Spleen (tissue), 13 donors: ENCODE results near the gene ALKBH4. TPM values are rescaled to one million over a fixed set of nuclear protein-coding genes. Genes with fewer than 3 reads are reported as not detected.
"Not testable (repeated sequence)": the region's sequence is repeated elsewhere in the genome, so short reads cannot be mapped to it uniquely, and the experiment has no call there.

Source experiments
- DNase-seq: peaks from one replicate; pipeline ENCODE4 v3.0.0-alpha.2; 2020
- H3K27ac ChIP-seq, 8 donors: fragments of 200-600 bp; sonication (generic) in 7 of 8; 1 replicate in 4 of 8; 2 replicates in 4 of 8; pipeline versions ENCODE4 v1.5.0 to v1.8.0; 2016 to 2021; ENCODE audit warnings: inconsistent platforms in 4 of 8, mild to moderate bottlenecking in 4 of 8, moderate library complexity in 1 of 8
- H3K27me3 ChIP-seq, 7 donors: fragments of 200-600 bp; sonication (generic) in 6 of 7; replicated peaks in 1 of 7; 1 replicate in 4 of 7; 2 replicates in 3 of 7; pipeline versions ENCODE4 v1.5.0 to v1.8.0; 2016 to 2021; ENCODE audit warnings: inconsistent platforms in 3 of 7, mild to moderate bottlenecking in 1 of 7
- H3K36me3 ChIP-seq, 6 donors: fragments of 200-600 bp; sonication (generic) in 5 of 6; 1 replicate in 4 of 6; 2 replicates in 2 of 6; pipeline versions ENCODE4 v1.5.0 to v1.8.0; 2016 to 2021; ENCODE audit warnings: inconsistent platforms in 2 of 6
- H3K4me1 ChIP-seq, 6 donors: fragments of 200-600 bp; sonication (generic) in 5 of 6; 1 replicate in 3 of 6; 2 replicates in 3 of 6; pipeline versions ENCODE4 v1.5.0 to v1.8.0; 2016 to 2021; ENCODE audit warnings: inconsistent platforms in 3 of 6
- H3K4me3 ChIP-seq, 8 donors: fragments of 200-600 bp; sonication (generic) in 7 of 8; 1 replicate in 4 of 8; 2 replicates in 4 of 8; pipeline versions ENCODE4 v1.5.0 to v1.8.0; 2016 to 2021; ENCODE audit warnings: inconsistent platforms in 4 of 8, mild to moderate bottlenecking in 4 of 8, moderate library complexity in 2 of 8
- H3K9me3 ChIP-seq, 8 donors: fragments of 200-600 bp; sonication (generic) in 7 of 8; 1 replicate in 4 of 8; 2 replicates in 4 of 8; pipeline versions ENCODE4 v1.5.0 to v1.8.0; 2016 to 2021; ENCODE audit warnings: inconsistent platforms in 4 of 8
- POLR2A ChIP-seq, 3 donors: fragments of 450-650 bp; IDR thresholded peaks; one replicate each; pipeline ENCODE4 v1.5.1; 2017; ENCODE audit warnings: antibody characterized with exemption in 3 of 3, mild to moderate bottlenecking in 1 of 3
- POLR2AphosphoS5 ChIP-seq, 3 donors: sonication (generic); formaldehyde crosslinking; IDR thresholded peaks; one replicate each; pipeline ENCODE4 v1.5.1; 2017; ENCODE audit warnings: antibody characterized with exemption in 3 of 3
- WGBS, 5 donors: extraction: QIAGEN DNeasy Blood & Tissue Kit in 3 of 5; methylation state at CpG; one replicate each; pipeline versions ENCODE4 v1.1.5 to v1.1.7; 2013 to 2018; 5-methylcytosine and 5-hydroxymethylcytosine counted together
- intact Hi-C: fragments of 100-400 bp; cut with DNase I; formaldehyde crosslinking; loops from one replicate; pipeline ENCODE4 v1.15.0; 2023; ENCODE audit warnings: low total_unique reads
- long read RNA-seq, 2 donors: transcript quantifications; one replicate each; lab custom pipeline, GENCODE V29; 2026
- polyA plus RNA-seq, 3 donors: library from polyadenylated mRNA; stranded (reverse); fragments of 200-250 nt; gene quantifications; one replicate each; pipeline ENCODE4 v1.2.1, GENCODE V29; 2013
- total RNA-seq, 7 donors: library from RNA; depleted of rRNA in 3 of 7; stranded (reverse); fragments of >200 nt in 3 of 7; fragmentation: NEBNext Ultra II Directional in 4 of 7; extraction: Animal tissue kit (Norgen Biotek cat#: 25700) in 4 of 7; gene quantifications; one replicate each; pipeline versions ENCODE4 v1.1.0 to v1.2.1, GENCODE V29; 2016 to 2021
- TF ChIP-seq, protein P1 (sequence below), 11 experiments: fragments of 200-600 bp in 7 of 11; fragments of 450-650 bp in 4 of 11; sonication (generic) in 4 of 11; IDR thresholded peaks in 8 of 11; conservative IDR thresholded peaks in 3 of 11; 1 replicate in 7 of 11; 2 replicates in 4 of 11; pipeline versions ENCODE4 v1.4.0 to v1.8.0; 2016 to 2021; ENCODE audit warnings: antibody characterized with exemption in 11 of 11, inconsistent platforms in 4 of 11, mild to moderate bottlenecking in 1 of 11
- donor health status: healthy with polysubstance abuse.
- donor health status: DM: no; HTN: no; CAD: no; lungs with moderate emphysema.
- donor health status: DM: no; HTN: no; CAD: no.
- donor health status: Bipolar disorder and iron deficiency.
- donor health status: healthy.
- donor health status: DM: no; HTN: no; CAD: no.
- donor health status: DM: yes; HTN: yes; CAD: no.

The ALKBH4 gene, protein sequence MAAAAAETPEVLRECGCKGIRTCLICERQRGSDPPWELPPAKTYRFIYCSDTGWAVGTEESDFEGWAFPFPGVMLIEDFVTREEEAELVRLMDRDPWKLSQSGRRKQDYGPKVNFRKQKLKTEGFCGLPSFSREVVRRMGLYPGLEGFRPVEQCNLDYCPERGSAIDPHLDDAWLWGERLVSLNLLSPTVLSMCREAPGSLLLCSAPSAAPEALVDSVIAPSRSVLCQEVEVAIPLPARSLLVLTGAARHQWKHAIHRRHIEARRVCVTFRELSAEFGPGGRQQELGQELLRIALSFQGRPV
- total RNA-seq (10 to 100 TPM in 6 of 7 donors, 1 to 10 TPM in 1; 9.6 to 15.1 (median 10.7) TPM), polyA plus RNA-seq (10 to 100 TPM in 1 of 3 donors, 1 to 10 TPM in 2; 9.0 to 11.1 (median 9.2) TPM)
- long read RNA-seq, donor 1, partial matches to known transcripts = 0 of 4 reads
- long read RNA-seq, donor 1, other reads (novel, unspliced or antisense) = 0 of 4 reads
- long read RNA-seq, donor 2, partial matches to known transcripts = 0 of 3 reads
- long read RNA-seq, donor 2, other reads (novel, unspliced or antisense) = 0 of 3 reads

DNA sequence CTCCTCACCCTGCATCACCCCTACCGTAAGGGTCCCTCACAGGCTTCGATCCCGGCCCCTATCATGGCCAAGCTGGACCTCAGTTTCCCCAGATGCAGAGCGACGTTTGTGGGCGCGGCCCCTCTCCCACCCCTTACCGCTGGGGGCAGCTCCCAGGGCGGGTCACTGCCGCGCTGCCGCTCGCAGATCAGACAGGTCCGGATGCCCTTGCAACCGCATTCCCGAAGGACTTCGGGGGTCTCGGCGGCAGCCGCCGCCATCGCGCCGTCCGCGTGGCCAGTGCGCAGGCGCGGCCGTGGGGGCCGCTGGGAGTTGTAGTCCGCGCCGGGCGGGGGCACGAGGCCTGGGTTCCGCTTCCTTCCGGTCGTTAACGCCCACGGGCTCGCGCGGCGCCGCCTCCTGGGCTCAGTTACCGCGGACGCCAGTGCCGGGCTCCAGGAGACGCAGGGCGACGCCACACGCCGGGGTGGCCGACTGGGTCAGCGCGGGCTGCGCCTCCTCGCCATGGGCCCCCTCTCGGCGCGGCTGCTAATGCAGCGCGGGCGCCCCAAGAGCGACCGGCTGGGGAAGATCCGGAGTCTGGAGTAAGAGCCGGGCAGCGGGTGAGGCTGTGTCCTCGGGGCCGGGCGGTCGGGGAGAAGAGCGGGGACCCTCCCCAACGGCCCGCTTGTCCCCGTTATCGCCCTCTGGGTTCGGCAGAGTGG, at the start of gene ALKBH4, which contains the start of gene LRWD1:
Gene ALKBH4 (minus strand): TSS at position 287 of the 704 bp plus-strand sequence. CDS start 27 bp downstream, at position 260.
Gene LRWD1 (plus strand): TSS at position 408 of the 704 bp plus-strand sequence. CDS start 97 bp downstream, at position 505.
- 0 to 1% (median 0%) methylated on average over 28 to 81 of the region's 81 CpGs for WGBS, 5 donors
- DNase-seq = peak; percentile 99
- no peaks in the 10 kb centered on the region for H3K27me3 ChIP-seq
- peaks cover 0 to 27% (median 16%) of the 10 kb centered on the region in 6 donors for H3K36me3 ChIP-seq
- intact Hi-C loops = no loop called here
- H3K27ac ChIP-seq = peak within 1 kb of the TSS; percentile 53 to 90 (median 84)
- no peaks in the 10 kb centered on the region for H3K9me3 ChIP-seq
- TF ChIP-seq POLR2AphosphoS5 (IDR thresholded peaks at IDR 0.05) = peak; percentile 92 to 93 (median 93)
- TF ChIP-seq, protein P1, sequence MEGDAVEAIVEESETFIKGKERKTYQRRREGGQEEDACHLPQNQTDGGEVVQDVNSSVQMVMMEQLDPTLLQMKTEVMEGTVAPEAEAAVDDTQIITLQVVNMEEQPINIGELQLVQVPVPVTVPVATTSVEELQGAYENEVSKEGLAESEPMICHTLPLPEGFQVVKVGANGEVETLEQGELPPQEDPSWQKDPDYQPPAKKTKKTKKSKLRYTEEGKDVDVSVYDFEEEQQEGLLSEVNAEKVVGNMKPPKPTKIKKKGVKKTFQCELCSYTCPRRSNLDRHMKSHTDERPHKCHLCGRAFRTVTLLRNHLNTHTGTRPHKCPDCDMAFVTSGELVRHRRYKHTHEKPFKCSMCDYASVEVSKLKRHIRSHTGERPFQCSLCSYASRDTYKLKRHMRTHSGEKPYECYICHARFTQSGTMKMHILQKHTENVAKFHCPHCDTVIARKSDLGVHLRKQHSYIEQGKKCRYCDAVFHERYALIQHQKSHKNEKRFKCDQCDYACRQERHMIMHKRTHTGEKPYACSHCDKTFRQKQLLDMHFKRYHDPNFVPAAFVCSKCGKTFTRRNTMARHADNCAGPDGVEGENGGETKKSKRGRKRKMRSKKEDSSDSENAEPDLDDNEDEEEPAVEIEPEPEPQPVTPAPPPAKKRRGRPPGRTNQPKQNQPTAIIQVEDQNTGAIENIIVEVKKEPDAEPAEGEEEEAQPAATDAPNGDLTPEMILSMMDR (IDR thresholded peaks at IDR 0.05 in 8 of 11, conservative IDR thresholded peaks at IDR 0.05 in 3 of 11) = peak in 9 of 11 experiments; percentile 9 to 69 (median 50)
- peak in 2 of 3 donors; percentile 45 to 47 for TF ChIP-seq POLR2A (IDR thresholded peaks at IDR 0.05)
- peaks cover 12 to 89% (median 36%) of the 10 kb centered on the region in 6 donors for H3K4me1 ChIP-seq
- H3K4me3 ChIP-seq = peak within 1 kb of the TSS; percentile 92 to 98 (median 94)

DNA sequence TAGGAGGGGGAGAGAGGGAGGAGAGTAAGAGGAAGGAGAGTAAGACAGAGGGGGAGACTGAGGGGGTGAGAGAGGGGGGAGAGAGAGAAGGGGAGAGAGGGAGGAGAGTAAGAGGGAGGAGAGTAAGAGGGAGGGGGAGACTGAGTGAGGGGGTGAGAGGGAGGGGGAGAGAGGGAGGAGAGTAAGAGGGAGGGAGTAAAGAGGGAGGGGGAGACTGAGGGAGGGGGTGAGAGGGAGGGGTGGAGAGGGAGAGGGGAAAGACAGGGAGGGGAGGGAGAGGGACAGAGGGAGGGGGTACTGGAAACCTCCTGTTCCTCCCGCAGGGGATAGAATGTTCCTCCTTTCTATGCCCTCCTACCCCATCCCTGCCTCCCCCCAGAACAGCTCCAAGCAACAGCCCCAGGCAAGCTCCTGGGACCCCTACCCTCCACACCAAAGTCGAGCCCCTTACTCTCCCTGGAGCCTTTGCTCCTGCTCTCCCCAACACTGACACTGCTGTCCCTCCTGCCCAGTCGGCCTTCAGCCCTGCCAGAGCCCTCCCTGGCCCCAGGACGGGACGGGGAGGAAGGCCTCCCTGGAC, 48.1 kb upstream of the ALKBH4 start:
- H3K36me3 ChIP-seq, H3K27me3 ChIP-seq, H3K4me1 ChIP-seq, H3K9me3 ChIP-seq, intact Hi-C loops: not testable (repeated sequence)
- WGBS, 5 donors = 10 to 40% (median 21%) methylated on average over 3 to 5 of the region's 5 CpGs
- peak overlapping the region in 4 of 8 donors; percentile 51 to 84 (median 66) for H3K27ac ChIP-seq
- H3K4me3 ChIP-seq = peak overlapping the region in 2 of 8 donors; percentile 18 to 53
- DNase-seq = peak; percentile 62

DNA sequence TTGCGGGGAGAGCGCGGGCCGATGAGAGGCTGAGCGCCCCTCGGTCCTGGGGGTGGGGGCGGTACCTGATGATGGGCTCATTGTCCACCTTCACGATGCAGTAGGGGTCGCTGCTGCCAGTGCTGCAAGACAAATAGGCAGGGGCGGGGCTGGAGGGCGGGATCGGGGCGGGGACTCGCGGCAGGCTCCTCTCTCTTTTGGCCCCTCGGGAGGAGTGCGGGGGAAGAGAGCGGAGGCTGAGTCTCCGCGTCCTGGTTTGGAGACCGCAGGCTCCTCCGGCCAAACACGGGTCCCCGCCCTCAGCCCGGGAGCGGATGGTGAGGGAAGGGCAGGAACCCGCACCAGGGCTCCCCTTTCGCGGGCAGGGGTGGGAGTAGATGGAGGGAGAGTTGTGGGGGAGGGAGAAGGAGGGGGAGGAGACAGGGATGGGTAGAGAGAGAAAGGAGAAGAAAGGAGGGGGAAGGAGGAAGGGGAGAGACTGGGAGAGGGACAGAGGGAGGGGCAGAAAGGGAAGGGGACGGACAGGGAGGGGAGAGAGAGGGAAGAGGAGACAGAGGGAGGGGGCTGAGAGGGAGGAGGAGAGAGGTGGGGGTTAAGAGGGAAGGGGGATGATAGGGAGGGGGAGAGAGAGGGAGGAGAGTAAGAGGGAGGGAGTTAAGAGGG, 47.3 kb upstream of the ALKBH4 start:
- H3K4me3 ChIP-seq, H3K27me3 ChIP-seq, H3K36me3 ChIP-seq, H3K27ac ChIP-seq, H3K4me1 ChIP-seq, H3K9me3 ChIP-seq, DNase-seq, intact Hi-C loops: not testable (repeated sequence)
- WGBS, 5 donors = no CpG with 5 or more reads among the region's 30 CpGs

DNA sequence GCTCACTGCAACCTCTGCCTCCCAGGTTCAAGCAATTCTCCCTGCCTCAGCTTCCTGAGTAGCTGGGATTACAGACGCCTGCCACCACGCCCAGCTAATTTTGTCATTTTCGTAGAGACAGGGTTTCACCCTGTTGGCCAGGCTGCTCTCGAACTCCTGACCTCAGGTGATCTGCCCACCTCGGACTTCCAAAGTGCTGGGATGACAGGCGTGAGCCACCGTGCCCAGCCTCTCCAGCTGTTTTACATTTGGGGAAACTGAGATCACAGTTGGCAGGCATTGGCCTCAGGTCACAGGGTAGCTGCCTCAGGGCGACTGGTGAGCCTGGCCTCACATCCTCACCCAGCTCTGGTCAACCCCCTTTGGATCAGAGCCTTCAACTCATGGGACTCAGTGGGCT, 45.9 kb upstream of the ALKBH4 start:
- 68 to 91% (median 86%) methylated on average over 4 to 6 of the region's 8 CpGs; no CpG with 5 or more reads in 1 of the 5 donors for WGBS, 5 donors
- H3K4me1 ChIP-seq, H3K4me3 ChIP-seq, H3K36me3 ChIP-seq, H3K27me3 ChIP-seq, intact Hi-C loops, H3K27ac ChIP-seq, H3K9me3 ChIP-seq: not testable (repeated sequence)
- DNase-seq = peak; percentile 45

DNA sequence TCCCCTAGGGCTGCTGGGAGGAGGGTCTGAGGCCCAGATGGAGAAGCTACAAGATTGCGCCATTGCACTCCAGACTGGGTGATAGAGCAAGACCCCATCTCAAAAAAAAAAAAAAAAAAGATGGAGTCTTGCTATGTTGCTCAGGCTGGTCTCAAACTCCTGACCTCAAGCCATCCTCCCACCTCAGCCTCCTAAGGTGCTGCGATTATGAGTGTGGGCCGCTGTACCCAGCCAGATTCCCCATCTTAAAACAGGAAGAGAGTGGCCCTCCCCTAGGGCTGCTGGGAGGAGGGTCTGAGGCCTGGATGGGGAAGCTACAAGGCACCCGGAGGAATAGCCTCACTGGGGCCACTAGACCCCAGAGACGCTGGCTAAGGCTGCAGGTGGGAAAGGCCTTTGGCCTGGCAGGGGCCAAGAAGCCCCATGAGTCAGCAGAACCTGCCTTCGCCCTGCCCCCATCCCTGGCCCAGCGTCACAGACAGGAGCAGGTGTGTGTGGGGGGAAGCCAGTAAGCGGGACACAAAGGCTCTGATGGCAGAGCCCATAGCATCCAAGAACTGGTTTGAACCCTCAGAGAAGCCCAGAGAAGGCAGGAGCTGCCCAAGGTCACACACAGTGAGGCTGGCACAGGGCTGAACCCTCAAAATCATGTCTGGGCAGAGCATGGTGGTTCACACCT, 42.9 kb upstream of the ALKBH4 start:
- H3K4me3 ChIP-seq, H3K27ac ChIP-seq, H3K36me3 ChIP-seq, H3K27me3 ChIP-seq, intact Hi-C loops, H3K4me1 ChIP-seq, H3K9me3 ChIP-seq: not testable (repeated sequence)
- WGBS, 5 donors = 49 to 73% (median 54%) methylated on average over 2 of the region's 8 CpGs; no CpG with 5 or more reads in 1 of the 5 donors
- DNase-seq = peak; percentile 12

DNA sequence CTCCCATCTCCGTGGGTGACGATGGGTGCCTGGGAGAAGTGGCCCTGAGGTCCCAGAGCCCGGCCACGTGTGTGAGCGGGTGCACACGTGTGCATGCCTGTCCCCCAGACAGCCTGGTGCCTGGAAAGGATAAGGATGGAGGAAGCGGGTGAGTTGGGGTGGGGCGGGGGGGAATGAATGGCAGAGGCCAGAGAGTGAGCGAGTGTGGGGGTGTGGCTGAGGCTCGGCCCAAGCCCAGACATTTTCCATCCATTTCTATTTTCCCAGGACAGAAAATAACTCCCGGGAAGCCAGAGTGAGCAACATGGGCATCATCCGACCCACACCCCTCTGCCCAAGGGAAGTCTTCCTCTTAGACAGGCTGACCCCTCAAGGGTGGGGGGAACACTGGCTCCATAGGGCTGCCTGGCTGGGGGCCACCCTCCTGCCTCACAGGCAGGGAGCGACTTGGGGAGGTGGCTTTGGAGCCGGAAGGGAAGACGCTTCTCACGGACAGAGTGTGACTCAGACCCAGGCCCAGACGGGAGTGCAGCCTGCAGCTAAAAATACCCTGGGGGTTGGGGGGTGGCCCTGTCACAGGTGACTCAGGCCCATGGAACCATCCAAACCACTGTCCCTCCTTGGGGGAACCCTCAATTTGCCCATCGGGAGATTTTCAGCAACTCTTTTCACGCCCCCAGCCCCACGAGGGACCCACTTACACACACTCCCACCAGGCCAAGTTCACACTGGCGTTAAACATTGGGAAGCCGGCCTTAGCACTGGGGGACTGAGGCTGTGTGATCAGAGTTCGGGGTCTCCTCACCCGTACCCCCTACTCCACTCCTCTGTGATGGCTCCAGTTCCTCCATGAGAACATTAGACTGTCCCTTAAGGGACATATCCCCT, 40.9 kb upstream of the ALKBH4 start:
- H3K9me3 ChIP-seq, H3K27ac ChIP-seq, H3K4me1 ChIP-seq, intact Hi-C loops, H3K4me3 ChIP-seq, H3K36me3 ChIP-seq, DNase-seq, H3K27me3 ChIP-seq: not testable (repeated sequence)
- WGBS, 5 donors = 80 to 85% (median 83%) methylated on average over 5 of the region's 24 CpGs; no CpG with 5 or more reads in 2 of the 5 donors

DNA sequence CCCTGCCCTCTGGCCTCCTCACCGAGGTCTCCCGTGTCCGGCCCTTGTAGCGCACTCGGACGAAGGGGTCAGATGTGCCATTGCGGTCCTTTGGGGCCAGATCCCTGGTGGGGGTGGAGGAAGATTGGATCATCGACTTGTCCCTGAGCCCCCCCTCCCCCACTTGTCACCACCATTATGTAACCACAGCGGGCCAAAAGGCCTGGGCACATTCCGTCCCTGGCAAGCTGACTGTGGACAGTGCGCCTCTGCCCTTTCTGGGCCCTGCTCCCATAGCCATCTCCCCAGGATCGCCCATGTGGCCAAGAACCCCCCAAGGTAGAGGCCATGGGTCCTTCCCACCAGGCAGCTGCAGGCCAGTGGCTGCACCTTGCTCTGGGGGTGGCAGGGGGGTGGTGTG, 38.5 kb upstream of the ALKBH4 start:
- WGBS, 5 donors = no CpG with 5 or more reads among the region's 12 CpGs
- H3K27ac ChIP-seq, H3K36me3 ChIP-seq, intact Hi-C loops, DNase-seq, H3K9me3 ChIP-seq, H3K4me1 ChIP-seq, H3K27me3 ChIP-seq, H3K4me3 ChIP-seq: not testable (repeated sequence)

DNA sequence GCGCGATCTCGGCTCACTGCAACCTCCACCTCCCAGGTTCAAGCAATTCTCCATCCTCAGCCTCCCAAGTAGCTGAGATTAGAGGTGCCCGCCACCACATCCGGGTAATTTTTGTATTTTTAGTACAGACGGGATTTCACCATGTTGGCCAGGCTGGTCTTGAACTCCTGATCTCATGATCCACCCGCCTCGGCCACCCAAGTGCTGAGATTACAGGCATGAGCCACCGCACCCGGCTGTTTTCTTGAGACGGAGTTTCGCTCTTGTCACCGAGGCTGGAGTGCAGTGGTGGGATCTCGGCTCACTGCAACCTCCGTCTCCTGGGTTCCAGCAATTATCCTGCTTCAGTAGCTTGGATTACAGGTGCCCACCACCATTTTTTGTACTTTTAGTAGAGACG, 33.7 kb upstream of the ALKBH4 start:
- 90 to 98% (median 92%) methylated on average over 11 to 15 of the region's 16 CpGs for WGBS, 5 donors
- H3K27ac ChIP-seq, H3K4me3 ChIP-seq, H3K9me3 ChIP-seq, H3K36me3 ChIP-seq, H3K27me3 ChIP-seq, intact Hi-C loops, DNase-seq, H3K4me1 ChIP-seq: not testable (repeated sequence)
